Esophagus squamous epithelium (tissue), 4 donors: Measurements from ENCODE around the gene SLC24A3.

Experiments
- POLR2A ChIP-seq, 4 donors: fragments of 450-650 bp; IDR thresholded peaks; one replicate each; pipeline ENCODE4 v1.6.1; 2017; ENCODE audit warnings: antibody characterized with exemption in 4 of 4, mild to moderate bottlenecking in 4 of 4, moderate library complexity in 3 of 4
- TF ChIP-seq, protein P1 (sequence below), 6 experiments: fragments of 450-650 bp in 4 of 6; fragments of 200-600 bp in 2 of 6; sonication (generic) in 2 of 6; IDR thresholded peaks; one replicate each; pipeline ENCODE4 v1.5.1; 2016 to 2019; ENCODE audit warnings: antibody characterized with exemption in 6 of 6, mild to moderate bottlenecking in 4 of 6, moderate library complexity in 4 of 6

DNA sequence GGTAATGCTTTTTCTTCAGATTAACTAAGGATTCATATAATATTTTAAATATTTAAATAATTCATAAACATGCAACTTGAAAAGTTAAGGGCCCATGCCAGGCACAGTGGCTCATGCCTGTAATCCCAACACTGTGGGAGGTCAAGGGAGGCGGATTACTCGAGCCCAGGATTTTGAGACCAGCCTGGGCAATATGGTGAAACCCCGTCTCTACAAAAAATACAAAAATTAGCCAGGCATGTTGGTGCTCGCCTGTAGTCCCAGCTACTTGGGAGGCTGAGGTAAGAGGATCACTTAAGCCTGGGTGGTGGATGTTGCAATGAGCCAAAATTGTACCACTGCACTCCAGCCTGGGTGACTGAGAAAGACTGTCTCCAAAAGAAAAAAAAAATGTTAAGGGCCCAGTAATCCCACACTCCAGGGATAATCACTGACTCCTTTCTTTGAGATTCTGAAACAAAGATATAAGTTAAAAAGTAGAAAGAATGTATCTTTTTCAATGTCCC, 537.7 kb downstream of the SLC24A3 start:
- TF ChIP-seq, protein P1, sequence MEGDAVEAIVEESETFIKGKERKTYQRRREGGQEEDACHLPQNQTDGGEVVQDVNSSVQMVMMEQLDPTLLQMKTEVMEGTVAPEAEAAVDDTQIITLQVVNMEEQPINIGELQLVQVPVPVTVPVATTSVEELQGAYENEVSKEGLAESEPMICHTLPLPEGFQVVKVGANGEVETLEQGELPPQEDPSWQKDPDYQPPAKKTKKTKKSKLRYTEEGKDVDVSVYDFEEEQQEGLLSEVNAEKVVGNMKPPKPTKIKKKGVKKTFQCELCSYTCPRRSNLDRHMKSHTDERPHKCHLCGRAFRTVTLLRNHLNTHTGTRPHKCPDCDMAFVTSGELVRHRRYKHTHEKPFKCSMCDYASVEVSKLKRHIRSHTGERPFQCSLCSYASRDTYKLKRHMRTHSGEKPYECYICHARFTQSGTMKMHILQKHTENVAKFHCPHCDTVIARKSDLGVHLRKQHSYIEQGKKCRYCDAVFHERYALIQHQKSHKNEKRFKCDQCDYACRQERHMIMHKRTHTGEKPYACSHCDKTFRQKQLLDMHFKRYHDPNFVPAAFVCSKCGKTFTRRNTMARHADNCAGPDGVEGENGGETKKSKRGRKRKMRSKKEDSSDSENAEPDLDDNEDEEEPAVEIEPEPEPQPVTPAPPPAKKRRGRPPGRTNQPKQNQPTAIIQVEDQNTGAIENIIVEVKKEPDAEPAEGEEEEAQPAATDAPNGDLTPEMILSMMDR (IDR thresholded peaks at IDR 0.05): no peak
- TF ChIP-seq POLR2A (IDR thresholded peaks at IDR 0.05): no peak
